ENCODE results near the gene TAOK2. TPM values are rescaled to one million over a fixed set of nuclear protein-coding genes. Genes with fewer than 3 reads are reported as not detected.

TAOK2 gene
- total RNA-seq, 4 donors from 2014 or later: 38.4 to 62.1 (median 46.5) TPM

- Histone ChIP-seq H3K4me3 (no peak overlapping the region), H3K27ac (no peak overlapping the region), H3K9me3 (no peaks in the 10 kb centered on the region), H3K4me1 (peaks cover 0 to 17% (median 6%) of the 10 kb centered on the region in 3 donors), H3K36me3 (no peaks in the 10 kb centered on the region), H3K27me3 (peaks cover 99% of the 10 kb centered on the region)
- TF ChIP-seq EP300 (IDR thresholded peaks at IDR 0.05) (no peak), POLR2AphosphoS5 (IDR thresholded peaks at IDR 0.05) (no peak), POLR2A (IDR thresholded peaks at IDR 0.05) (no peak), CTCF (IDR thresholded peaks at IDR 0.05) (no peak)
- no peak for ATAC-seq
- WGBS, 2 donors (ENCODE audit: low coverage in 1 of 2): 40 to 43% methylated on average over 1 to 4 of the region's 23 CpGs
Observed at GRCh38 chr16:30030011-30030685, 56.5 kb downstream of the TAOK2 start.

GRCh38 chr16:30030841-30031413 is 57.3 kb downstream of the TAOK2 start, which contains the start of gene TLCD3B:
Gene TLCD3B (minus strand): TSS chr16:30031271. CDS start chr16:30030527, 744 bp downstream.
- H3K27ac ChIP-seq: no peak within 1 kb of the TSS
- H3K4me1 ChIP-seq: peaks cover 0 to 17% (median 6%) of the 10 kb centered on the region in 3 donors
- no peak for TF ChIP-seq POLR2AphosphoS5 (IDR thresholded peaks at IDR 0.05)
- no peak for TF ChIP-seq CTCF (IDR thresholded peaks at IDR 0.05)
- no peak for TF ChIP-seq POLR2A (IDR thresholded peaks at IDR 0.05)
- TF ChIP-seq EP300 (IDR thresholded peaks at IDR 0.05): no peak
- ATAC-seq: no peak
- no peaks in the 10 kb centered on the region for H3K36me3 ChIP-seq
- 0 to 2% methylated on average over 7 to 8 of the region's 27 CpGs for WGBS, 2 donors (ENCODE audit: low coverage in 1 of 2)
- no peaks in the 10 kb centered on the region for H3K9me3 ChIP-seq
- peaks cover 99% of the 10 kb centered on the region for H3K27me3 ChIP-seq
- H3K4me3 ChIP-seq: peak within 1 kb of the TSS in 1 of 2 donors; percentile 34

- WGBS, 2 donors (ENCODE audit: low coverage in 1 of 2): no CpG with 5 or more reads among the region's 11 CpGs
- no peak overlapping the region for H3K4me3 ChIP-seq
- H3K4me1 ChIP-seq: peaks cover 0 to 17% (median 6%) of the 10 kb centered on the region in 3 donors
- TF ChIP-seq CTCF (IDR thresholded peaks at IDR 0.05) (no peak), POLR2A (IDR thresholded peaks at IDR 0.05) (no peak), POLR2AphosphoS5 (IDR thresholded peaks at IDR 0.05) (no peak), EP300 (IDR thresholded peaks at IDR 0.05) (no peak)
- no peak for ATAC-seq
- no peaks in the 10 kb centered on the region for H3K36me3 ChIP-seq
- no peaks in the 10 kb centered on the region for H3K9me3 ChIP-seq
- no peak overlapping the region for H3K27ac ChIP-seq
- H3K27me3 ChIP-seq: peaks cover 98% of the 10 kb centered on the region
Observed at GRCh38 chr16:30031477-30031918, 57.8 kb downstream of the TAOK2 start.

- no peaks in the 10 kb centered on the region for H3K9me3 ChIP-seq
- H3K4me1 ChIP-seq: peaks cover 0 to 17% (median 6%) of the 10 kb centered on the region in 3 donors
- H3K27ac ChIP-seq: no peak overlapping the region
- TF ChIP-seq CTCF (IDR thresholded peaks at IDR 0.05) (peak in 3 of 4 experiments; percentile 50 to 66 (median 53)), EP300 (IDR thresholded peaks at IDR 0.05) (no peak)
- H3K27me3 ChIP-seq: peaks cover 98% of the 10 kb centered on the region
- H3K36me3 ChIP-seq: no peaks in the 10 kb centered on the region
- ATAC-seq: no peak
- WGBS, 2 donors (ENCODE audit: low coverage in 1 of 2): 9% methylated on average over 11 of the region's 12 CpGs; no CpG with 5 or more reads in 1 of the 2 donors
- no peak overlapping the region for H3K4me3 ChIP-seq
Observed at GRCh38 chr16:30032083-30032819, 58.6 kb downstream of the TAOK2 start.

Measured in gastroesophageal sphincter (tissue), 4 donors.